RPMI8226 (cell line): Measurements from ENCODE around the gene LPIN3.

Source experiments
- DNase-seq: peaks from one replicate; pipeline ENCODE4 v3.0.0-alpha.2; 2015

The LPIN3 gene

DNA sequence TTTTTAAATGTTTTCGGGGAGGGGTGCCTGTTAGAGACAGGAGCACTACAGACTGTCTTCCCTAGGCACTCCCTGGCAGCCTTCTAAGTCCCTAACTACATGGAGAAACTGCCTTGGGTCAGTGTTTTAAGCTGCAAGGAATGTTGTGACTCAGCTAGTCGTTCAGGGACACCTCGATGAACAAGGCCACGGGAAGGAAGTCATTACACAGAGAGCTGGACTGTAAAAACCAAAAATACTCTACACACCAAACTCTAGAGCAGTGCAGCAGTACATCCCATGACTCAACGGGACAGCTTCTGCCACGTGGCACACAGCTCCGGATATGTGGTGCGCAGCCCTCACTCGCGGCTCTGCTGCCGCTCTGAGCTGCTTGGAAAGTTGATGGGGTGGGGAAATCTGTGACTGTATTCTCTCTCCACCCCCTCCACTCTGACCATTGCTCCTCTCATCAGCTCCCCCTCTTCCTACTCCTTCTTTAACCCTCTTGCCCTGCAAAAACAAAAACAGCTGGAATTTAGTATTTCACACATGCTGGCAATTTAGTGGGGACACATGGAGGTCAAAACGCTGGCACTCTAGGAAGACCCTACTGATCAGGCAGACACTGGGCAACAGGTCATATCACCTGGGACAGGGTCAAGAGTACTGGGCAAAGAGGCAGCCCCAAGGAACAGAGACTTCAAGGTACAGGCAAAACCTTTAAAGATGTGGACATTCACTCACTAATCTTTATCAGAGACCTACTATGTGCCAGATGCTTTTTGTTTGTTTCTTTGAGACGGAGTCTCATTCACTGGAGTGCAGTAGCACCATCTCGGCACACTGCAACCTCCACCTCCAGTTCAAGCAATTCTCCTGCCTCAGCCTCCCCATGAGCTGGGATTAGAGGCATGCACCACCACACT, 10.9 kb upstream of the LPIN3 start:
- DNase-seq, result no peak

DNA sequence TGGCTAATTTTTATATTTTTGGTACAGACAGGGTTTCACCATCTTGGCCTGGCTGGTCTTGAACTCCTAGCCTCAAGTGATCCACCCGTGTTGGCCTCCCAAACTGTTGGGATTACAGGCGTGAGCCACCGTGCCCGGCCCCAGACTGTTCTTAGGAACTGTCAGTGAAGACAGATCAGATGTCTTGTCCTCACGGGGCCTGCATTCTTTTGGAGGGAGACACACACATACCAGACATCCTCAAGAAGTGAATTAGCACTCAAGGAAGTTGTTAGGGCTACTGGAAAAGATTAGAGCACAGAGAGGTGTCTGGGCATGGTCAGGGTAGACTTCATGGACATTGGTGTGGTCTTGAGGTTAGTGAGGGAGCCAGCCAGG, 10.3 kb upstream of the LPIN3 start:
- DNase-seq, result no peak

DNA sequence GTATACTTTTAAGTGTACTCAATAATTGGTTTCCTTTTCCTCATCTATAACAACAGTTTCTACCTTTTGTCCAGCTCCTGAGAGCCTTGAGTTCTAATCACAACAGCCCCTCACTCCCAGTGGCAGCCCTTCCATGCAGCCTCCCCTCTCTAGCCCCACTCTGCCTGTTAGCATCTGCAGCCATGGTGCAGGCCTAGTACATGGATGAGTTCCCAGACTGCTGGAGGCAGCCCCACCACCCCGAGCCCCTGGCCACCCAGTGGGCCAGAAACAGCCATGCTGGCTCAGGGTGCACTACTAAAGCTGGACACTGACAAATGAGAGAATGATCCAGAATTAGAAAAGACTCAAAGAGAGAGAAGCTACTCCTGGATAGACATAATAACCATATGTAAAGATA, 9.7 kb upstream of the LPIN3 start:
- DNase-seq, result no peak

DNA sequence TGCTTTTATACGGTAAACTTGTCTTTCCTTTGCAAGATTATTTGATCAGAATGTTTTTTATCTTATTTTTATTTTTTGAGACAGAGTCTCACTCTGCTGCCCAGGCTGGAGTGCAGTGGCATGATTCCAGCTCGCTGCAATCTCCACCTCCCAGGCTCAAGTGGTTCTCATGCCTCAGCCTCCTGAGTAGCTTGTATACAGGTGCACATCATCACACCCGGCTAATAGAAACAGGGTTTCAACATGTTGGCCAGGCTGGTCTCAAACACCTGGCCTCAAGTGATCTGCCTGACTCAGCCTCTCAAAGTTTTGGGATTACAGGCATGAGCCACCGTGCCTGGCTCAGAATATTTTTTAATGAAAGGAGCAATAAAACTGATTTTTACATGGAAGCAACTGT, 8.9 kb upstream of the LPIN3 start:
- DNase-seq, result no peak

- DNase-seq, result no peak
These were observed 6.6 kb upstream of the LPIN3 start for GRCh38 chr20:41334036-41334435.

GRCh38 chr20:41334443-41335421, 5.9 kb upstream of the LPIN3 start:
- DNase-seq, result no peak

- no peak for DNase-seq
These were observed 5.0 kb upstream of the LPIN3 start for GRCh38 chr20:41335591-41335990.

- DNase-seq, result no peak
These were observed 3.7 kb upstream of the LPIN3 start for GRCh38 chr20:41336711-41337492.

GRCh38 chr20:41339957-41340326, 679 bp upstream of the LPIN3 start:
- peak; percentile 83 for DNase-seq

GRCh38 chr20:41342474-41343464, 2.1 kb downstream of the LPIN3 start:
- no peak for DNase-seq

GRCh38 chr20:41344477-41344876, 3.9 kb downstream of the LPIN3 start:
- no peak for DNase-seq

- DNase-seq, result no peak
These were observed 4.5 kb downstream of the LPIN3 start for GRCh38 chr20:41344938-41345728.

DNA sequence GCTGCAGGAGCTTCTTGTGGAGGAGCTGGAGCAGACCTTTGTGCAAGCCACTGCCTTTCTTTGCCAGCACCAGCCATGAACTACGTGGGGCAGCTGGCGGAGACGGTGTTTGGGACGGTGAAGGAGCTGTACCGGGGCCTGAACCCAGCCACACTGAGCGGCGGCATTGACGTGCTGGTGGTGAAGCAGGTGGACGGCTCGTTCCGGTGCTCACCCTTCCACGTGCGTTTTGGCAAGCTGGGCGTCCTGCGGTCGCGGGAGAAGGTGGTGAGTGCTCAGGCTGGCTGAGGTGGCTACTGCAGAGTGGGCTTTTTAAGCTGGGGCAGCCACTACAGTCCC, 5.1 kb downstream of the LPIN3 start:
- DNase-seq, result no peak

GRCh38 chr20:41347523-41348429, 7.2 kb downstream of the LPIN3 start:
- no peak for DNase-seq

DNA sequence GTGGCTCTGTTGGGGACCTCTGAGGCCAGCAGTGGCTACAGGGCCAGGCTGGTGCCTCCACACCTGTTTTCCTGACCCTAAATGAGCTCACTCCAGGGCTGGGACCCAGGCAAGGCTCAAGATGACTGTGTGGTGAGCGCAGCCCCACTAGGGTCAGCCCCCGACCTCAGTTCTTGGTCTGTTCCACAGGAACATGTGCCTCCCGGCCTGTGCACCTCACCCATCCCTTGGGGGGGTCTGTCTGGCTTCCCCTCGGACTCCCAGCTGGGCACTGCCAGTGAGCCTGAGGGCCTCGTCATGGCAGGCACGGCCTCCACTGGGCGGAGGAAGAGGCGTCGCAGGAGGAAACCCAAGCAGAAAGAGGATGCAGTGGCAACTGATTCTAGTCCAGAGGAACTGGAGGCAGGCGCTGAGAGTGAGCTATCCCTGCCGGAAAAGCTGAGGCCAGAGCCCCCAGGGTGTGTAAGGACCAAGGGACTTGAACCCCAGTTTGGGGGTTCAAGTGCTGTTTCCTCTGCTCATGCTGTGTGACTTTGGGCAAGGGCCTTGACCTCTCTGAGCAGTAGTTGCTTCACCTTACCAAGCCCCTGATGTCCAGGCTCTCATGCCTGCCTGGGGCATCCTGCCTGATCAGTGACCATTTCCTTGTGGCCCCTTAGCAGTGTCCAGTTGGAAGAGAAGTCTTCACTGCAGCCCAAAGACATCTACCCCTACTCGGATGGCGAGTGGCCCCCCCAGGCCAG, 8.0 kb downstream of the LPIN3 start:
- DNase-seq, result no peak

DNA sequence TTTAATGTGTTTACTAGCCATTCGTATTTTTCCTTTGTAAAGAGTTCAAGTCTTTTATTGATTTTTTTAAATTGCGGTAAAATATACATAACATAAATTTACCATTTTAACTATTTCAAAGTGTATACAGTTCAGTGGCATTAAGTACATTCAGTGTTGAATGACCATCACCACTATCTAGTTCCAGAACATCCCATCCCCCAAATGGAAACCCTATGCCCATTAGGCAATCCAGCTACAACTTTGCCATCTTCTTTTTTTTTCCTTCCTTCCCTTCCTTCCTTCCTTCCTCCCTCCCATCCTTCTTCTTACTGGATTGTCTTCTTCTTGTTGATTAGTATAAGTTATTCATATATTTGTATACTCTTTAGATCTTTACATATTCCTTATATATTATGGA, 8.6 kb downstream of the LPIN3 start:
- DNase-seq, result no peak

DNA sequence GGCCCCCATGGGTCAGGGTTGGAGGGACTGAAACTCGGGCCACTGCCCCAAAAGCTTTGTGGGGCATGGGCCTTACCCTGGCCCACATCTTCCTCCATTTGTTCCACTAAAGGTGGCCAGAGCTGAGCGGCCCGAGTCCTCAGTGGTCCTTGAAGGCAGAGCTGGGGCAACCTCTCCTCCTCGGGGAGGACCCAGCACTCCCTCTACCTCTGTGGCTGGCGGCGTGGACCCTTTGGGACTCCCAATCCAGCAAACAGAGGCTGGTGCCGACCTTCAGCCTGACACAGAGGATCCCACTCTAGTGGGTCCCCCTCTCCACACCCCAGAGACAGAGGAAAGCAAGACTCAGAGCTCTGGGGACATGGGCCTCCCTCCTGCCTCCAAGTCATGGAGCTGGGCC, 9.3 kb downstream of the LPIN3 start:
- no peak for DNase-seq

DNA sequence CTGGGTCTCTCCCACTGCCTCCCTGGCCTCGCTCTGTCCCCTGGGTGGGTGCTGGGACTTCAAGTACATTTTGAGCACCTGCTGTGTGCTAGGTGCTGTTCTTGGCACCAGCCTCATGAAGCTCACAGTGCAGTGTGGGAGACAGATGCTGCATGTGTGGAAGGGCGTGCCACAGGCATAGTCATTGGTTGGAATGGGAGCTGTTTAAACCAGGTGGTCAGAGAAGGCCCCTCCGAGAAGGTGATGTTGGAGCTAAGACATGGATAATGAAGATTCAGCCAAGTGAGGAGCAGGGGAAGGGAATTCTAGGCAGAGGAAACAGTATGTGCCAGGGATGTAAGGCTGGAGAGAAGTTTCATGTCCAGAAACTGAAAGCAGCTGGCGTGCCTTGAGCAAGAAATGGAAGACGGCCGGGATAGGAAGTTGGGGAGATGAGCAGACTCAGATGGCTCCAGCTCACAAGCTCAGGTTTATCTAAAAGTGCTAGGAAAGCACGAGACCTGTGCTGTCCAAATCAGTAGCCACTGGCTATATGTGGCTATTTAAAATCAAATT, 9.9 kb downstream of the LPIN3 start:
- DNase-seq, result no peak

GRCh38 chr20:41352106-41352505, 11.5 kb downstream of the LPIN3 start:
- no peak for DNase-seq
